DND-41 (cell line): ENCODE measurements around the gene PSMD8.

Experiments
- CTCF ChIP-seq: IDR thresholded peaks from 2 replicates; pipeline ENCODE4 v1.5.1; 2012; ENCODE audit warnings: borderline replicate concordance, low read length, moderate library complexity, mild to moderate bottlenecking; ENCODE audit not compliant: poor library complexity, severe bottlenecking; ENCODE audit errors: extremely low read depth
- EZH2 ChIP-seq: IDR thresholded peaks from 3 replicates; pipeline ENCODE4 v1.6.1; 2012; ENCODE audit warnings: borderline replicate concordance, low read depth, mild to moderate bottlenecking, moderate library complexity, low read length, inconsistent platforms; ENCODE audit not compliant: severe bottlenecking

GRCh38 chr19:38402967-38403674 lies 28.8 kb downstream of the PSMD8 start, which contains the start of gene FAM98C:
- TF ChIP-seq EZH2 (no peak), CTCF (peak; percentile 91)
